IPS-18a (cell line): ENCODE results near the gene ST3GAL6.

Source experiments
- H3K27ac ChIP-seq: one replicate; pipeline ENCODE4 v1.5.1; 2013; ENCODE audit warnings: low read length
- H3K27me3 ChIP-seq: one replicate; pipeline ENCODE4 v1.6.1; 2013; ENCODE audit warnings: mild to moderate bottlenecking, low read length; ENCODE audit not compliant: control insufficient read depth, insufficient read depth
- H3K36me3 ChIP-seq: one replicate; pipeline ENCODE4 v1.6.1; 2013; ENCODE audit warnings: low read depth, low read length; ENCODE audit not compliant: control insufficient read depth
- H3K4me1 ChIP-seq: one replicate; pipeline ENCODE4 v1.6.1; 2013; ENCODE audit warnings: low read depth, low read length; ENCODE audit not compliant: control insufficient read depth
- H3K4me3 ChIP-seq: one replicate; pipeline ENCODE4 v1.5.1; 2013; ENCODE audit warnings: low read length
- H3K9ac ChIP-seq: one replicate; pipeline ENCODE4 v1.6.1; 2013; ENCODE audit warnings: mild to moderate bottlenecking, low read length, moderate library complexity
- H3K9me3 ChIP-seq: one replicate; pipeline ENCODE4 v1.6.1; 2013; ENCODE audit warnings: low read depth, low read length; ENCODE audit not compliant: control insufficient read depth

The ST3GAL6 gene

GRCh38 chr3:98741121-98741716 is 21.9 kb upstream of the ST3GAL6 start:
- Histone ChIP-seq H3K36me3 (no peaks in the 10 kb centered on the region), H3K9me3 (no peaks in the 10 kb centered on the region), H3K4me1 (no peaks in the 10 kb centered on the region), H3K27ac (no peak overlapping the region), H3K9ac (no peak overlapping the region), H3K4me3 (no peak overlapping the region), H3K27me3 (no peaks in the 10 kb centered on the region)

GRCh38 chr3:98743071-98743470 is 20.1 kb upstream of the ST3GAL6 start:
- no peaks in the 10 kb centered on the region for H3K9me3 ChIP-seq
- no peak overlapping the region for H3K9ac ChIP-seq
- no peaks in the 10 kb centered on the region for H3K4me1 ChIP-seq
- H3K27ac ChIP-seq, result no peak overlapping the region
- H3K27me3 ChIP-seq, result no peaks in the 10 kb centered on the region
- H3K36me3 ChIP-seq, result no peaks in the 10 kb centered on the region
- no peak overlapping the region for H3K4me3 ChIP-seq

GRCh38 chr3:98744283-98744682 is 18.9 kb upstream of the ST3GAL6 start:
- H3K27ac ChIP-seq, result no peak overlapping the region
- no peak overlapping the region for H3K9ac ChIP-seq
- H3K27me3 ChIP-seq, result no peaks in the 10 kb centered on the region
- H3K9me3 ChIP-seq, result no peaks in the 10 kb centered on the region
- H3K4me3 ChIP-seq, result no peak overlapping the region
- H3K4me1 ChIP-seq, result no peaks in the 10 kb centered on the region
- H3K36me3 ChIP-seq, result no peaks in the 10 kb centered on the region

- Histone ChIP-seq H3K27ac (no peak overlapping the region), H3K9ac (no peak overlapping the region), H3K36me3 (no peaks in the 10 kb centered on the region), H3K4me3 (no peak overlapping the region), H3K9me3 (no peaks in the 10 kb centered on the region), H3K4me1 (no peaks in the 10 kb centered on the region), H3K27me3 (no peaks in the 10 kb centered on the region)
These were observed 17.4 kb upstream of the ST3GAL6 start for GRCh38 chr3:98745718-98746117.

- no peaks in the 10 kb centered on the region for H3K9me3 ChIP-seq
- no peaks in the 10 kb centered on the region for H3K36me3 ChIP-seq
- H3K27me3 ChIP-seq, result no peaks in the 10 kb centered on the region
- no peaks in the 10 kb centered on the region for H3K4me1 ChIP-seq
- H3K9ac ChIP-seq, result no peak overlapping the region
- H3K27ac ChIP-seq, result no peak overlapping the region
- H3K4me3 ChIP-seq, result no peak overlapping the region
These were observed 17.0 kb upstream of the ST3GAL6 start for GRCh38 chr3:98746122-98746521.

- Histone ChIP-seq H3K27ac (no peak overlapping the region), H3K9me3 (no peaks in the 10 kb centered on the region), H3K27me3 (no peaks in the 10 kb centered on the region), H3K9ac (no peak overlapping the region), H3K36me3 (no peaks in the 10 kb centered on the region), H3K4me1 (no peaks in the 10 kb centered on the region), H3K4me3 (no peak overlapping the region)
These were observed 16.3 kb upstream of the ST3GAL6 start for GRCh38 chr3:98746882-98747281.

GRCh38 chr3:98750276-98750919 is 12.7 kb upstream of the ST3GAL6 start:
- H3K4me1 ChIP-seq, result no peaks in the 10 kb centered on the region
- no peak overlapping the region for H3K9ac ChIP-seq
- H3K4me3 ChIP-seq, result no peak overlapping the region
- no peaks in the 10 kb centered on the region for H3K36me3 ChIP-seq
- no peak overlapping the region for H3K27ac ChIP-seq
- no peaks in the 10 kb centered on the region for H3K9me3 ChIP-seq
- no peaks in the 10 kb centered on the region for H3K27me3 ChIP-seq

- Histone ChIP-seq H3K36me3 (no peaks in the 10 kb centered on the region), H3K4me1 (no peaks in the 10 kb centered on the region), H3K27me3 (no peaks in the 10 kb centered on the region), H3K27ac (no peak overlapping the region), H3K4me3 (no peak overlapping the region), H3K9me3 (no peaks in the 10 kb centered on the region), H3K9ac (no peak overlapping the region)
These were observed 8.7 kb upstream of the ST3GAL6 start for GRCh38 chr3:98754483-98754882.

- no peak overlapping the region for H3K27ac ChIP-seq
- H3K9ac ChIP-seq, result no peak overlapping the region
- no peak overlapping the region for H3K4me3 ChIP-seq
- H3K4me1 ChIP-seq, result no peaks in the 10 kb centered on the region
- H3K9me3 ChIP-seq, result no peaks in the 10 kb centered on the region
- H3K27me3 ChIP-seq, result no peaks in the 10 kb centered on the region
- no peaks in the 10 kb centered on the region for H3K36me3 ChIP-seq
These were observed 7.5 kb upstream of the ST3GAL6 start for GRCh38 chr3:98755601-98756000.

GRCh38 chr3:98759629-98760028 is 3.5 kb upstream of the ST3GAL6 start:
- Histone ChIP-seq H3K9ac (no peak overlapping the region), H3K27me3 (no peaks in the 10 kb centered on the region), H3K36me3 (no peaks in the 10 kb centered on the region), H3K27ac (no peak overlapping the region), H3K4me1 (peaks cover 3% of the 10 kb centered on the region), H3K9me3 (no peaks in the 10 kb centered on the region), H3K4me3 (no peak overlapping the region)

- Histone ChIP-seq H3K27me3 (no peaks in the 10 kb centered on the region), H3K9ac (no peak overlapping the region), H3K9me3 (no peaks in the 10 kb centered on the region), H3K36me3 (no peaks in the 10 kb centered on the region), H3K27ac (no peak overlapping the region), H3K4me3 (no peak overlapping the region), H3K4me1 (peaks cover 7% of the 10 kb centered on the region)
These were observed 1.4 kb upstream of the ST3GAL6 start for GRCh38 chr3:98761643-98762229.
